HG02840 (cell line): ENCODE results near the gene GALNT18.

ENCODE experiments used
- ATAC-seq: cut with Tn5 transposase; IDR thresholded peaks from one replicate; pipeline ENCODE4 v1.9.1; 2021; ENCODE audit warnings: mild to moderate bottlenecking, moderate library complexity, moderate number of reproducible peaks; ENCODE audit not compliant: unreplicated experiment, low FRiP score

Gene GALNT18

GRCh38 chr11:11338304-11338703 is 283.5 kb downstream of the GALNT18 start:
- ATAC-seq: no peak

GRCh38 chr11:11336664-11337063 is 285.1 kb downstream of the GALNT18 start:
- ATAC-seq: no peak

- no peak for ATAC-seq
Measured at GRCh38 chr11:11335043-11335442, 286.8 kb downstream of the GALNT18 start.

GRCh38 chr11:11334607-11335006 is 287.2 kb downstream of the GALNT18 start:
- no peak for ATAC-seq

- ATAC-seq: no peak
Measured at GRCh38 chr11:11332141-11332710, 289.6 kb downstream of the GALNT18 start.

- no peak for ATAC-seq
Measured at GRCh38 chr11:11329062-11329806, 292.6 kb downstream of the GALNT18 start.

GRCh38 chr11:11324090-11324489 is 297.7 kb downstream of the GALNT18 start:
- no peak for ATAC-seq

GRCh38 chr11:11322101-11322500 is 299.7 kb downstream of the GALNT18 start:
- ATAC-seq: no peak

- no peak for ATAC-seq
Measured at GRCh38 chr11:11320825-11321224, 301.0 kb downstream of the GALNT18 start.

GRCh38 chr11:11318961-11319360 is 302.8 kb downstream of the GALNT18 start:
- ATAC-seq: no peak

GRCh38 chr11:11318461-11318860 is 303.3 kb downstream of the GALNT18 start:
- ATAC-seq: no peak

- ATAC-seq: no peak
Measured at GRCh38 chr11:11316651-11317230, 305.1 kb downstream of the GALNT18 start.

- ATAC-seq: no peak
Measured at GRCh38 chr11:11313902-11314692, 307.7 kb downstream of the GALNT18 start.

- ATAC-seq: no peak
Measured at GRCh38 chr11:11313426-11313825, 308.4 kb downstream of the GALNT18 start.

- no peak for ATAC-seq
Measured at GRCh38 chr11:11312738-11313137, 309.1 kb downstream of the GALNT18 start.

GRCh38 chr11:11311169-11311568 is 310.6 kb downstream of the GALNT18 start:
- no peak for ATAC-seq

GRCh38 chr11:11309906-11310305 is 311.9 kb downstream of the GALNT18 start:
- no peak for ATAC-seq

GRCh38 chr11:11308249-11308648 is 313.6 kb downstream of the GALNT18 start:
- ATAC-seq: no peak

- ATAC-seq: no peak
Measured at GRCh38 chr11:11306855-11307254, 314.9 kb downstream of the GALNT18 start.

- no peak for ATAC-seq
Measured at GRCh38 chr11:11304550-11304949, 317.3 kb downstream of the GALNT18 start.

- no peak for ATAC-seq
Measured at GRCh38 chr11:11302565-11302964, 319.2 kb downstream of the GALNT18 start.
